Fibroblast of lung (primary cell): ENCODE results near the gene CABLES1. TPM values are rescaled to one million over a fixed set of nuclear protein-coding genes. Genes with fewer than 3 reads are reported as not detected.

ENCODE experiments used
- DNase-seq, 2 donors: peaks; one replicate each; pipeline versions ENCODE4 v3.0.0 to v3.0.0-alpha.2; 2010; ENCODE audit warnings: low read depth in 2 of 2
- H2AFZ ChIP-seq: 2 replicates; pipeline ENCODE4 v1.5.1; 2012; ENCODE audit warnings: low read length, control low read depth, inconsistent platforms
- H3K27ac ChIP-seq: 2 replicates; pipeline ENCODE4 v1.5.1; 2011; ENCODE audit warnings: low read length, control low read depth; ENCODE audit not compliant: insufficient read depth
- H3K27me3 ChIP-seq: 2 replicates; pipeline ENCODE4 v1.5.1; 2011; ENCODE audit warnings: mild to moderate bottlenecking, low read length; ENCODE audit not compliant: control insufficient read depth, insufficient read depth
- H3K36me3 ChIP-seq: 2 replicates; pipeline ENCODE4 v1.5.1; 2011; ENCODE audit warnings: low read length; ENCODE audit not compliant: control insufficient read depth, insufficient read depth
- H3K4me1 ChIP-seq: 2 replicates; pipeline ENCODE4 v1.5.1; 2011; ENCODE audit warnings: low read length; ENCODE audit not compliant: control insufficient read depth, insufficient read depth; ENCODE audit errors: extremely low read depth
- H3K4me2 ChIP-seq: 2 replicates; pipeline ENCODE4 v1.5.1; 2011; ENCODE audit warnings: low read length, control low read depth; ENCODE audit not compliant: insufficient read depth; ENCODE audit errors: extremely low read depth
- H3K4me3 ChIP-seq, 4 experiments: fragments of 200-600 bp in 1 of 4; sonication (generic) in 1 of 4; replicated peaks in 1 of 4; 2 replicates each; pipeline ENCODE4 v1.5.1; 2011 to 2016; ENCODE audit warnings: low read length in 4 of 4, low read depth in 3 of 4, mild to moderate bottlenecking in 3 of 4, control low read depth in 2 of 4, inconsistent platforms in 1 of 4, mixed read lengths in 1 of 4; ENCODE audit not compliant: insufficient read depth in 1 of 4; ENCODE audit errors: control extremely low read depth in 1 of 4
- H3K79me2 ChIP-seq: 2 replicates; pipeline ENCODE4 v1.5.1; 2012; ENCODE audit warnings: mild to moderate bottlenecking, low read length, inconsistent platforms; ENCODE audit not compliant: control insufficient read depth, insufficient read depth
- H3K9ac ChIP-seq: 2 replicates; pipeline ENCODE4 v1.5.1; 2011; ENCODE audit warnings: mild to moderate bottlenecking, low read length, control low read depth; ENCODE audit not compliant: insufficient read depth
- H3K9me3 ChIP-seq: 2 replicates; pipeline ENCODE4 v1.5.1; 2012; ENCODE audit warnings: low read depth, low read length; ENCODE audit not compliant: control insufficient read depth, insufficient read depth
- H4K20me1 ChIP-seq: 2 replicates; pipeline ENCODE4 v1.5.1; 2011; ENCODE audit warnings: low read length; ENCODE audit not compliant: control insufficient read depth, insufficient read depth; ENCODE audit errors: extremely low read depth
- EZH2 ChIP-seq: IDR thresholded peaks from 2 replicates; pipeline ENCODE4 v1.5.1; 2012; ENCODE audit warnings: low read length, control low read depth, mild to moderate bottlenecking; ENCODE audit errors: missing control alignments
- polyA plus RNA-seq, 2 donors: library from polyadenylated mRNA; depleted of rRNA in 1 of 2; stranded (reverse) in 1 of 2; unstranded in 1 of 2; fragments of >200 nt; gene quantifications; 2 replicates each; pipeline ENCODE4 v1.2.1, GENCODE V29; 2011 to 2012; ENCODE audit warnings: missing spikeins in 1 of 2
- total RNA-seq: library from RNA; depleted of rRNA; stranded (reverse); fragments of >200 nt; gene quantifications from 2 replicates; pipeline ENCODE4 v1.2.1, GENCODE V29; 2014
- TF ChIP-seq, protein P1 (sequence below), 2 donors: IDR thresholded peaks in 1 of 2; conservative IDR thresholded peaks in 1 of 2; 1 replicate in 1 of 2; 2 replicates in 1 of 2; pipeline ENCODE4 v1.5.1; 2011 to 2012; ENCODE audit warnings: low read length in 2 of 2, control low read depth in 1 of 2, inconsistent platforms in 1 of 2, low read depth in 1 of 2, mild to moderate bottlenecking in 1 of 2

The CABLES1 gene
- total and polyA plus RNA-seq, 2 donors (not counting 1 experiment from before 2014, with no cell fraction given): 5.1 to 11.4 TPM

DNA sequence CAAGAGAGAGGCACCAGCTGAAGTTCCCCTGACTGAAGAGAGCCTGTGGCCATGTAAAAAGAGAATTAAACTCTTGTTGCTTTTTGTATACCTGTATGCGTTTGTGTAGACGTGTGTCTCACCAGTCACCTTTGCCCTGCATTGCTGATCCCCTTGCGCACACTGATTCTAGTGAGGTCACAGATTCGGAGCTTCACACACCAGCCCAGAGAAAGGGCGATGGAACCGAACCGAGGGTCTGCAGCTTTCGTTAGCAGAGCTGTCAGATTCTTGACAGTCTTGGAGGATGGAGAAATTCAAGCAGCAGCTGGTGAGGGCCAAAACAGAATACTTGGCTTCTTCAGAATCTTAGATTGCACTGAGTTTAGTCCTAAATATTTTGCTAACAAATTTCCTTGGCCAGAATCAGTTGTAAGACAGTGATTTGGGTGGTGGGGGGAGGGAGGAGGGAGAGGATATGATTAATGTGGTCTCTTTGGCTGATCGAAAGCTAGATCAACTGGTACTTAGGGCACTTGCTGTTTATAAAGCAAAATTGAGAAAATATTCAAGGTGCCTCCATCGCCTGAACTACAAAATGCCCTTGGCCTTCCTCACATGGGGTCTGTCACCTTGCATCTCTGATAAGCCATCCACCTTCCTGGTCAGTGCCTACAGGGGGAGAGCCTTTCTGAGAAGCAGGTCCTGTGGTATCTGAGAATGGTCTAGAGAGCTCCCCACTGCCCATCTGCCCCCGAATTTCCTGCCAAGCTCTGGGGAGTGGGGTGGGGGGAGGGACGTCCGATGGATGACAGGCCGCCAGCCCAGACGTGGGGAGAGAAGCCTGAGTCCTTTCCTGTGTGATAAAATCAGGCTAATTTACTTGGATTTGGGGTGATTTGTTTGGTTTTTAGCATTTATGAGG, 123.5 kb downstream of the CABLES1 start:
- Histone ChIP-seq H3K4me1 (peaks cover 20% of the 10 kb centered on the region), H3K4me2 (peak overlapping the region; percentile 23), H3K27ac (no peak overlapping the region), H2AFZ (no peak overlapping the region), H3K9ac (no peak overlapping the region), H3K4me3 (no peak overlapping the region), H3K27me3 (no peaks in the 10 kb centered on the region), H3K36me3 (no peaks in the 10 kb centered on the region), H3K79me2 (no peaks in the 10 kb centered on the region), H3K9me3 (no peaks in the 10 kb centered on the region), H4K20me1 (no peaks in the 10 kb centered on the region)
- no peak for TF ChIP-seq EZH2
- TF ChIP-seq, protein P1, sequence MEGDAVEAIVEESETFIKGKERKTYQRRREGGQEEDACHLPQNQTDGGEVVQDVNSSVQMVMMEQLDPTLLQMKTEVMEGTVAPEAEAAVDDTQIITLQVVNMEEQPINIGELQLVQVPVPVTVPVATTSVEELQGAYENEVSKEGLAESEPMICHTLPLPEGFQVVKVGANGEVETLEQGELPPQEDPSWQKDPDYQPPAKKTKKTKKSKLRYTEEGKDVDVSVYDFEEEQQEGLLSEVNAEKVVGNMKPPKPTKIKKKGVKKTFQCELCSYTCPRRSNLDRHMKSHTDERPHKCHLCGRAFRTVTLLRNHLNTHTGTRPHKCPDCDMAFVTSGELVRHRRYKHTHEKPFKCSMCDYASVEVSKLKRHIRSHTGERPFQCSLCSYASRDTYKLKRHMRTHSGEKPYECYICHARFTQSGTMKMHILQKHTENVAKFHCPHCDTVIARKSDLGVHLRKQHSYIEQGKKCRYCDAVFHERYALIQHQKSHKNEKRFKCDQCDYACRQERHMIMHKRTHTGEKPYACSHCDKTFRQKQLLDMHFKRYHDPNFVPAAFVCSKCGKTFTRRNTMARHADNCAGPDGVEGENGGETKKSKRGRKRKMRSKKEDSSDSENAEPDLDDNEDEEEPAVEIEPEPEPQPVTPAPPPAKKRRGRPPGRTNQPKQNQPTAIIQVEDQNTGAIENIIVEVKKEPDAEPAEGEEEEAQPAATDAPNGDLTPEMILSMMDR (conservative IDR thresholded peaks at IDR 0.05 in 1 of 2, IDR thresholded peaks at IDR 0.05 in 1 of 2; ENCODE audit: low read depth in 1 of 2, low read length in 2 of 2): no peak
- no peak for DNase-seq

DNA sequence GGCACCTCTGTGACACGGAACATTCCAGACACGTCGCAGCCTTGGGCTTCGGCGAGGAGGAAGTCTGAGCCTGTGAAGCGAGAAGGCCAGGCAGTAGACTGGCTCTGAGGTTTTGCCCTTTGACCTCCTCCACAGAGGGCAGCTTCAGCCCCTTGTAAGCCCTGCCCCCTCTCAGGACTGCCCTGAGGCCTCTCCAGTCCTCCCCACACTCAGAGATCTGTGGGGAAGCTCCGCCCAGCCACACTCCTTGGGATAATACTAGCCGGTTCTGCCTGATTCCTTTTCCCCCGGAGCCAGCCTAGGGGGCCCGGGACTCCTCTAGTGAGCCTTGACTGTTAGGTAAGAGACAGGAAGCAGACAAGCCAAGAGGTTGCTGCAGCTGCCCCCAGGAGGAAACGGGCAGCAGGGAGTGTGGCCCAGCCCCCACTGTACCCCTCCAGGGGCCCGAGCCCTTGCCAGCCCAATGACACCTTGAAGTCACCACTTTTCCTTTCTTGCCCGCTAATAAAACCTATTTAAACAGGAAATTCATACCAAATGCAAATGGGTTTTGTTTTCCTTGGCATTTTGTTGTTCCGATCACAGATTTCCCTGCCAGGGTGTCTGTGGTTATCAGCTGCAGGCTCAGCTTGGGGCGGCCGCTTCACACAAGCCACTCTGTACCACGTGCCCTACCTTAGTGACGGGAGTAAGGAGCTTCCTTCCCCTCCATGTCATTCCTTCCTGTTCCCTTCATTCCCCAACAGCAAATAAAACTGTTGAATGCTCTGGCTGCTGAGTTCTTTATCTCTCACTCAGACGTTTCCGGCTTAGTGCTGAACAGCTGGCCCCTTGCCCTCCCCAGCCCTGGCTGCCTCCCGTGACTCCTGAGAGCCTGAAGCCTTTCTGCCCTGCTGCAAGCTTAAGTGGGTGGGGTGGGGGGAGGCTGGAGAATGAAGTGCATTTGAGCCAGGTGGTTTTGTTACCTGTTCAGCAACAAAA, 124.7 kb downstream of the CABLES1 start:
- H3K79me2 ChIP-seq: no peaks in the 10 kb centered on the region
- no peaks in the 10 kb centered on the region for H3K9me3 ChIP-seq
- no peaks in the 10 kb centered on the region for H3K27me3 ChIP-seq
- no peak overlapping the region for H3K9ac ChIP-seq
- DNase-seq: peak; percentile 66 to 85
- H4K20me1 ChIP-seq: no peaks in the 10 kb centered on the region
- peak overlapping the region; percentile 30 for H3K4me2 ChIP-seq
- TF ChIP-seq, protein P1 (conservative IDR thresholded peaks at IDR 0.05 in 1 of 2, IDR thresholded peaks at IDR 0.05 in 1 of 2; ENCODE audit: low read depth in 1 of 2, low read length in 2 of 2): no peak
- TF ChIP-seq EZH2: no peak
- no peaks in the 10 kb centered on the region for H3K36me3 ChIP-seq
- peaks cover 20% of the 10 kb centered on the region for H3K4me1 ChIP-seq
- peak overlapping the region in 1 of 4 experiments; percentile 25 for H3K4me3 ChIP-seq
- H3K27ac ChIP-seq: peak overlapping the region; percentile 30
- peak overlapping the region; percentile 31 for H2AFZ ChIP-seq
